Bronchial epithelial cell (primary cell): ENCODE results near the gene KHDRBS2. TPM values are rescaled to one million over a fixed set of nuclear protein-coding genes. Genes with fewer than 3 reads are reported as not detected.

Experiments used
- DNase-seq: peaks from one replicate; pipeline ENCODE4 v3.0.0-alpha.2; 2010; ENCODE audit warnings: low read depth
- FAIRE-seq: peaks from 2 replicates; lab custom pipeline; 2011; peaks lifted over from hg19 to GRCh38; lab: Jason Lieb, UNC
- H3K27me3 ChIP-seq: 2 replicates; pipeline ENCODE4 v1.5.1; 2011; ENCODE audit warnings: low read length; ENCODE audit not compliant: control insufficient read depth, insufficient read depth
- H3K36me3 ChIP-seq: 2 replicates; pipeline ENCODE4 v1.5.1; 2011; ENCODE audit warnings: low read length; ENCODE audit not compliant: control insufficient read depth, insufficient read depth
- H3K4me3 ChIP-seq: 2 replicates; pipeline ENCODE4 v1.5.1; 2011; ENCODE audit warnings: mild to moderate bottlenecking, low read depth, low read length, control low read depth
- total RNA-seq: library from RNA; depleted of rRNA; stranded (reverse); fragments of >200 nt; gene quantifications from 2 replicates; pipeline ENCODE4 v1.2.1, GENCODE V29; 2014
- TF ChIP-seq, protein P1 (sequence below): IDR thresholded peaks from 2 replicates; pipeline ENCODE4 v1.5.1; 2011; ENCODE audit warnings: mild to moderate bottlenecking, moderate library complexity, low read length, control low read depth, inconsistent platforms; ENCODE audit not compliant: insufficient read depth, severe bottlenecking

The KHDRBS2 gene
- total RNA-seq, 1 donor from 2014 or later: not detected

- Histone ChIP-seq H3K4me3 (no peak overlapping the region), H3K36me3 (no peaks in the 10 kb centered on the region), H3K27me3 (no peaks in the 10 kb centered on the region)
- no peak for DNase-seq
- FAIRE-seq: no peak
- TF ChIP-seq, protein P1, sequence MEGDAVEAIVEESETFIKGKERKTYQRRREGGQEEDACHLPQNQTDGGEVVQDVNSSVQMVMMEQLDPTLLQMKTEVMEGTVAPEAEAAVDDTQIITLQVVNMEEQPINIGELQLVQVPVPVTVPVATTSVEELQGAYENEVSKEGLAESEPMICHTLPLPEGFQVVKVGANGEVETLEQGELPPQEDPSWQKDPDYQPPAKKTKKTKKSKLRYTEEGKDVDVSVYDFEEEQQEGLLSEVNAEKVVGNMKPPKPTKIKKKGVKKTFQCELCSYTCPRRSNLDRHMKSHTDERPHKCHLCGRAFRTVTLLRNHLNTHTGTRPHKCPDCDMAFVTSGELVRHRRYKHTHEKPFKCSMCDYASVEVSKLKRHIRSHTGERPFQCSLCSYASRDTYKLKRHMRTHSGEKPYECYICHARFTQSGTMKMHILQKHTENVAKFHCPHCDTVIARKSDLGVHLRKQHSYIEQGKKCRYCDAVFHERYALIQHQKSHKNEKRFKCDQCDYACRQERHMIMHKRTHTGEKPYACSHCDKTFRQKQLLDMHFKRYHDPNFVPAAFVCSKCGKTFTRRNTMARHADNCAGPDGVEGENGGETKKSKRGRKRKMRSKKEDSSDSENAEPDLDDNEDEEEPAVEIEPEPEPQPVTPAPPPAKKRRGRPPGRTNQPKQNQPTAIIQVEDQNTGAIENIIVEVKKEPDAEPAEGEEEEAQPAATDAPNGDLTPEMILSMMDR: no peak
These were observed 240.5 kb downstream of the KHDRBS2 start for GRCh38 chr6:62045502-62045901.

DNA sequence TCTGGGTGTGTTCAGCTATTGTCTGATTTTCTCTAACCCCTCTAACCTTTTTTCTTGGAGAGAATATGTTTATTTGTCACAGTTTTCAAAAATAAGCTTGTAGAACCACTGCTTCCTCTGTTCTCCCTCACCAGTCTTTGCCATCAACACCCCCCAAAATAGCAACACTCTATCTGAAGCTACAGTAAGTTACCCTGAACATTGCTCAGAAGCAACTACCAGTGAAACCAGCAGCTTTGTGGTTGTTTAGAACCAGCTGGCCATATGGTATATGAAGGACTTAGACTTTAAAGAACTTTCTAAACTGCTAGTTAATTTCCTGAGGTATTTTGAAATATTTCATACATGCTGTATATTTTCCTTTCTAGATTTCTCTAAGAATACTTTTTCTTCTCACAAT lies 242.9 kb downstream of the KHDRBS2 start:
- TF ChIP-seq, protein P1: no peak
- Histone ChIP-seq H3K36me3 (no peaks in the 10 kb centered on the region), H3K4me3 (no peak overlapping the region), H3K27me3 (no peaks in the 10 kb centered on the region)
- DNase-seq: no peak
- FAIRE-seq: no peak

- H3K4me3 ChIP-seq: no peak overlapping the region
- FAIRE-seq (no peak), DNase-seq (no peak)
- no peaks in the 10 kb centered on the region for H3K36me3 ChIP-seq
- no peaks in the 10 kb centered on the region for H3K27me3 ChIP-seq
- TF ChIP-seq, protein P1: no peak
These were observed 243.6 kb downstream of the KHDRBS2 start for GRCh38 chr6:62042429-62042828.

GRCh38 chr6:62039605-62040004 lies 246.4 kb downstream of the KHDRBS2 start:
- TF ChIP-seq, protein P1: no peak
- no peak for FAIRE-seq

GRCh38 chr6:62037445-62037844 lies 248.6 kb downstream of the KHDRBS2 start:
- no peak for FAIRE-seq

More at GRCh38 chr6:62039605-62040004, 246.4 kb downstream of the KHDRBS2 start:
- Histone ChIP-seq H3K27me3 (no peaks in the 10 kb centered on the region), H3K36me3 (no peaks in the 10 kb centered on the region), H3K4me3 (no peak overlapping the region)
- no peak for DNase-seq

More at GRCh38 chr6:62037445-62037844, 248.6 kb downstream of the KHDRBS2 start:
- no peaks in the 10 kb centered on the region for H3K36me3 ChIP-seq
- TF ChIP-seq, protein P1: no peak
- no peak overlapping the region for H3K4me3 ChIP-seq
- H3K27me3 ChIP-seq: no peaks in the 10 kb centered on the region
- no peak for DNase-seq
